Mucosa of descending colon (tissue), 3 donors: ENCODE measurements around the gene LRP1B. TPM values are rescaled to one million over a fixed set of nuclear protein-coding genes. Genes with fewer than 3 reads are reported as not detected.
A peak's percentile ranks its signal among the peaks of the same experiment; 100 is the strongest.

ENCODE experiments used
- ATAC-seq: fragments of 200-7000 bp; cut with Tn5 transposase; one replicate; pipeline ENCODE4 v1.9.1; 2020; ENCODE audit warnings: mild to moderate bottlenecking, moderate library complexity
- DNase-seq, 3 donors: peaks; one replicate each; pipeline ENCODE4 v3.0.0-alpha.2; 2020
- H3K36me3 ChIP-seq: fragments of 200-600 bp; one replicate; pipeline ENCODE4 v1.8.0; 2021; ENCODE audit warnings: low read depth, mild to moderate bottlenecking
- H3K4me1 ChIP-seq: fragments of 200-600 bp; one replicate; pipeline ENCODE4 v1.8.0; 2021; ENCODE audit warnings: low read depth, mild to moderate bottlenecking
- H3K4me3 ChIP-seq: fragments of 200-600 bp; one replicate; pipeline ENCODE4 v1.8.0; 2021; ENCODE audit warnings: mild to moderate bottlenecking
- H3K9me3 ChIP-seq: fragments of 200-600 bp; one replicate; pipeline ENCODE4 v1.8.0; 2021; ENCODE audit warnings: mild to moderate bottlenecking
- intact Hi-C, 2 donors: fragments of 100-400 bp; cut with DNase I in 1 of 2; cut with micrococcal nuclease in 1 of 2; formaldehyde crosslinking; loops; one replicate each; pipeline versions ENCODE4 v1.11.0 to v1.11.1; 2022; cut with DNase I, micrococcal nuclease
- total RNA-seq, 3 donors: library from RNA; stranded (reverse); fragmentation: NEBNext Ultra II Directional in 2 of 3; extraction: Animal tissue kit (Norgen Biotek cat#: 25700) in 2 of 3; gene quantifications; one replicate each; pipeline versions ENCODE4 v1.2.1 to v1.2.4, GENCODE V29; 2021 to 2023
- TF ChIP-seq, protein P1 (sequence below): fragments of 200-600 bp; IDR thresholded peaks from one replicate; pipeline ENCODE4 v1.8.0; 2022; ENCODE audit warnings: antibody characterized with exemption, mild to moderate bottlenecking
- donor health status: DM: no; HTN: no; CAD: no; lungs with moderate emphysema.
- donor health status: DM: no; HTN: no; CAD: no.
- donor health status: DM: no; HTN: yes; CAD: no.

Gene LRP1B
- total RNA-seq, 3 donors from 2014 or later: 0.12 to 1.6 (median 0.20) TPM

GRCh38 chr2:141582213-141582612 lies 548.6 kb downstream of the LRP1B start:
- no peaks in the 10 kb centered on the region for H3K36me3 ChIP-seq
- no peak overlapping the region for H3K4me3 ChIP-seq
- intact Hi-C loops: no loop called here
- TF ChIP-seq, protein P1, sequence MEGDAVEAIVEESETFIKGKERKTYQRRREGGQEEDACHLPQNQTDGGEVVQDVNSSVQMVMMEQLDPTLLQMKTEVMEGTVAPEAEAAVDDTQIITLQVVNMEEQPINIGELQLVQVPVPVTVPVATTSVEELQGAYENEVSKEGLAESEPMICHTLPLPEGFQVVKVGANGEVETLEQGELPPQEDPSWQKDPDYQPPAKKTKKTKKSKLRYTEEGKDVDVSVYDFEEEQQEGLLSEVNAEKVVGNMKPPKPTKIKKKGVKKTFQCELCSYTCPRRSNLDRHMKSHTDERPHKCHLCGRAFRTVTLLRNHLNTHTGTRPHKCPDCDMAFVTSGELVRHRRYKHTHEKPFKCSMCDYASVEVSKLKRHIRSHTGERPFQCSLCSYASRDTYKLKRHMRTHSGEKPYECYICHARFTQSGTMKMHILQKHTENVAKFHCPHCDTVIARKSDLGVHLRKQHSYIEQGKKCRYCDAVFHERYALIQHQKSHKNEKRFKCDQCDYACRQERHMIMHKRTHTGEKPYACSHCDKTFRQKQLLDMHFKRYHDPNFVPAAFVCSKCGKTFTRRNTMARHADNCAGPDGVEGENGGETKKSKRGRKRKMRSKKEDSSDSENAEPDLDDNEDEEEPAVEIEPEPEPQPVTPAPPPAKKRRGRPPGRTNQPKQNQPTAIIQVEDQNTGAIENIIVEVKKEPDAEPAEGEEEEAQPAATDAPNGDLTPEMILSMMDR: no peak
- H3K9me3 ChIP-seq: no peaks in the 10 kb centered on the region
- no peak for ATAC-seq
- no peak for DNase-seq
- H3K4me1 ChIP-seq: no peaks in the 10 kb centered on the region

DNA sequence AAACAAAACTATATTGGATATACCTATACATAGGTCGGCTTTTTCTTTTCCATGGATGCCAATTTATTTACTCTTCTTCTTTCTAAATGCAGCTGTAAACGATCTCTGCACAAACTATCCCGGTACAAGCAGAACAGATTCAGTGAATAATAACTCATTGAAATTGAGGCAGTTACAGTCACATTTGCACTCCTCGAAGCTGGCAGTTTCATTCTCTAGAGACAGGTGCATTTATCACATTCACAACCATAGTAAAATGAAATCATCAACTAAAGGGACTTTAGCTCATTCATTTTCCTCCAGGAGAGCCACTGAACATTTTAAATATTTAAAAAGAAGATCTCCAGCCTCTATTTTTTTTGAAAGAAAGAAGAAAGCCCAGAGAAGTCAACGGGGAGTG lies 551.7 kb downstream of the LRP1B start:
- Histone ChIP-seq H3K4me1 (no peaks in the 10 kb centered on the region), H3K9me3 (no peaks in the 10 kb centered on the region), H3K4me3 (no peak overlapping the region), H3K36me3 (no peaks in the 10 kb centered on the region)
- intact Hi-C loops: no loop called here
- ATAC-seq (no peak), DNase-seq (no peak)
- TF ChIP-seq, protein P1: no peak

DNA sequence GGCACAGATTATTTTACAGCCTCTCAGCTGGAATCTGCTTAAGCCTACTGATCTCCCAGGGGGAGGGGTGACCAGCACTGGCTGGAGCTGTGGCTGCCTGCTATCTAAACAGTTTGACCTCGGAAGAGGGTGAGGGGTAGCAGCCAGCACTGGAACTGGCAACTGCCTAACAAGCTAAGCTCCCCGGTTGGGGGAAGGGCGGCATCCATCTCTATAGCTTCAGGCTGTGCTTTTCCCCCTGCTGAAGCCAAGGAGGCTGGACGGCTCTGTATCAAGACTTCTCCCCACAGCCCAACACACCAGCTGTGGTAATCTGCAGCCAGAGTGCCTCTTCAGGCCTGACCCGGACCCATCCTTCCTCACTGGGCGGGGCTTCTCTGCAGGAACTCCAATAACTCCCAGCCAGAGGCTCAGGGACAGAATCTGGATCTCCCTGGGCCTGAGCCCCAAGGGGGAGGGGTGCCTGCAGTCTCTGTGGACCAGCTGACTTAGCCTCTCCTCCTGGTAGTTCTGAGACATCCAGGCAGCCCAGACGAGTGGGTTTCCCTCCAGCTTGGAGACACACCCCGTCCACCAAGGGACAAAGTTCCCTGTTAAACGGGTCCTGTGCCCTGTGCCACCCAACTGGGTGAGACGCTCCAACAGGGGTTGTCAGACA lies 560.2 kb downstream of the LRP1B start:
- ATAC-seq: no peak
- intact Hi-C loops: loop anchor here in 1 of 2 donors (5.0 kb wide), 1 partner anchor 107 kb away; no protein-coding TSS in a partner anchor
- H3K4me1 ChIP-seq: no peaks in the 10 kb centered on the region
- DNase-seq: peak in 1 of 3 donors; percentile 26
- no peaks in the 10 kb centered on the region for H3K9me3 ChIP-seq
- TF ChIP-seq, protein P1: no peak
- H3K36me3 ChIP-seq: no peaks in the 10 kb centered on the region
- no peak overlapping the region for H3K4me3 ChIP-seq

GRCh38 chr2:141569941-141570340 lies 560.9 kb downstream of the LRP1B start:
- no peak for DNase-seq
- Histone ChIP-seq H3K4me3 (no peak overlapping the region), H3K36me3 (no peaks in the 10 kb centered on the region), H3K4me1 (no peaks in the 10 kb centered on the region), H3K9me3 (no peaks in the 10 kb centered on the region)
- TF ChIP-seq, protein P1: no peak
- intact Hi-C loops: loop anchor here in 1 of 2 donors (5.0 kb wide), 1 partner anchor 107 kb away; no protein-coding TSS in a partner anchor
- no peak for ATAC-seq

- intact Hi-C loops: no loop called here
- ATAC-seq (no peak), DNase-seq (no peak)
- Histone ChIP-seq H3K4me3 (no peak overlapping the region), H3K4me1 (no peaks in the 10 kb centered on the region), H3K9me3 (no peaks in the 10 kb centered on the region), H3K36me3 (no peaks in the 10 kb centered on the region)
- TF ChIP-seq, protein P1: no peak
Measured at GRCh38 chr2:141565597-141565996, 565.2 kb downstream of the LRP1B start.
